Endodermal cell (in vitro differentiated cells): ENCODE results near the gene TRPM6. TPM values are rescaled to one million over a fixed set of nuclear protein-coding genes. Genes with fewer than 3 reads are reported as not detected.

Source experiments
- DNase-seq: peaks from one replicate; pipeline ENCODE4 v3.0.0-alpha.2; 2017
- H3K27ac ChIP-seq: 2 replicates; pipeline ENCODE4 v1.5.1; 2013; ENCODE audit warnings: mild to moderate bottlenecking, low read depth, low read length, moderate library complexity
- H3K27me3 ChIP-seq: 2 replicates; pipeline ENCODE4 v1.6.1; 2013; ENCODE audit warnings: mild to moderate bottlenecking, low read length, moderate library complexity; ENCODE audit not compliant: insufficient read depth, control insufficient read depth, poor library complexity, severe bottlenecking
- H3K36me3 ChIP-seq: 2 replicates; pipeline ENCODE4 v1.7.0; 2013; ENCODE audit warnings: mild to moderate bottlenecking, low read length, moderate library complexity; ENCODE audit not compliant: control insufficient read depth, insufficient read depth
- H3K4me1 ChIP-seq: one replicate; pipeline ENCODE4 v1.7.0; 2013; ENCODE audit warnings: low read length; ENCODE audit not compliant: control insufficient read depth, insufficient read depth
- H3K4me3 ChIP-seq: 2 replicates; pipeline ENCODE4 v1.5.1; 2013; ENCODE audit warnings: mild to moderate bottlenecking, low read length, moderate library complexity
- H3K9ac ChIP-seq: 2 replicates; pipeline ENCODE4 v1.6.1; 2013; ENCODE audit warnings: mild to moderate bottlenecking, low read length, moderate library complexity; ENCODE audit not compliant: poor library complexity, severe bottlenecking; ENCODE audit errors: extremely low read depth
- H3K9me3 ChIP-seq: 2 replicates; pipeline ENCODE4 v1.6.1; 2013; ENCODE audit warnings: mild to moderate bottlenecking, low read length, moderate library complexity; ENCODE audit not compliant: control insufficient read depth
- H3K27ac Mint-ChIP-seq: 2 replicates; pipeline ENCODE4 v1.8.0; 2020; ENCODE audit warnings: mixed read lengths
- H3K27me3 Mint-ChIP-seq: 2 replicates; pipeline ENCODE4 v1.8.0; 2021; ENCODE audit warnings: mild to moderate bottlenecking, mixed read lengths; ENCODE audit not compliant: insufficient read depth
- H3K36me3 Mint-ChIP-seq: 2 replicates; pipeline ENCODE4 v1.8.0; 2020; ENCODE audit warnings: low read depth, mixed read lengths
- H3K4me1 Mint-ChIP-seq: 2 replicates; pipeline ENCODE4 v1.8.0; 2020; ENCODE audit warnings: mixed read lengths
- H3K4me3 Mint-ChIP-seq: 2 replicates; pipeline ENCODE4 v1.8.0; 2020; ENCODE audit warnings: mild to moderate bottlenecking, moderate library complexity, mixed read lengths
- H3K9me3 Mint-ChIP-seq: 2 replicates; pipeline ENCODE4 v1.8.0; 2020; ENCODE audit warnings: mild to moderate bottlenecking, mixed read lengths
- WGBS, 2 experiments: methylation state at CpG; one replicate each; pipeline versions ENCODE4 v1.1.5 to v1.1.7; 2013; ENCODE audit warnings: missing lambda C conversion rate in 2 of 2, mixed read lengths in 1 of 2; ENCODE audit not compliant: insufficient coverage in 1 of 2, insufficient read length in 1 of 2; 5-methylcytosine and 5-hydroxymethylcytosine counted together
- total RNA-seq, 2 donors: library from RNA; stranded (reverse); fragmentation: NEBNext Ultra II Directional in 1 of 2; extraction: Animal tissue kit (Norgen Biotek cat#: 25700) in 1 of 2; gene quantifications; 2 replicates in 1 of 2; 3 replicates in 1 of 2; pipeline ENCODE4 v1.2.1, GENCODE V29; 2021
- TF ChIP-seq, protein P1 (sequence below): fragments of 200-600 bp; sonication (generic); conservative IDR thresholded peaks from 2 replicates; pipeline ENCODE4 v1.5.0; 2021; ENCODE audit warnings: antibody characterized with exemption, mild to moderate bottlenecking

The TRPM6 gene
- total RNA-seq, 2 donors from 2014 or later: 1.2 to 1.7 TPM

DNA sequence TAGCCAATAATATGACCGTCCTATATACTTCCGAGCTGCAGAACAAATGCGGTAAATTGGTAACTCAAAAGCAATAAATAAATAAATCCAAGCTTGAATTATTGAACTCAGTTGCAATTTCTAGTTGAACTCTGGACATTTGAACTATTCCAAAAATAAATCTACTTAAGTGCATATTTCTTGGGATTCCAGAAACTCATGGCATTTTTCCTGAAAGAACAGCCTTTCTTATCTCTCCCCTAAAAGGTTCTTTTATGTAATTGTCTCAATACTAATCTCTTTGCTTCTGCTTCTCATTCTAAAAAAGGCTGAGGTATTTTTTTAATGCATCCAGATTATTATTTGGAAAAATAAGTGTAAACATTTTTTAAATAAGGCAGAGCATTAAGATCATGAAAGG lies 131.7 kb downstream of the TRPM6 start:
- Histone ChIP-seq H3K36me3 (no peaks in the 10 kb centered on the region), H3K4me1 (no peaks in the 10 kb centered on the region), H3K4me3 (no peak overlapping the region), H3K9me3 (no peaks in the 10 kb centered on the region), H3K27me3 (no peaks in the 10 kb centered on the region), H3K27ac (no peak overlapping the region), H3K9ac (no peak overlapping the region)
- Mint-ChIP-seq H3K4me3 (no peak overlapping the region), H3K9me3 (no peaks in the 10 kb centered on the region), H3K36me3 (no peaks in the 10 kb centered on the region), H3K27me3 (no peaks in the 10 kb centered on the region), H3K4me1 (no peaks in the 10 kb centered on the region), H3K27ac (no peak overlapping the region)
- DNase-seq: no peak
- WGBS, 2 experiments: 96 to 100% methylated on average over 3 of the region's 3 CpGs
- TF ChIP-seq, protein P1, sequence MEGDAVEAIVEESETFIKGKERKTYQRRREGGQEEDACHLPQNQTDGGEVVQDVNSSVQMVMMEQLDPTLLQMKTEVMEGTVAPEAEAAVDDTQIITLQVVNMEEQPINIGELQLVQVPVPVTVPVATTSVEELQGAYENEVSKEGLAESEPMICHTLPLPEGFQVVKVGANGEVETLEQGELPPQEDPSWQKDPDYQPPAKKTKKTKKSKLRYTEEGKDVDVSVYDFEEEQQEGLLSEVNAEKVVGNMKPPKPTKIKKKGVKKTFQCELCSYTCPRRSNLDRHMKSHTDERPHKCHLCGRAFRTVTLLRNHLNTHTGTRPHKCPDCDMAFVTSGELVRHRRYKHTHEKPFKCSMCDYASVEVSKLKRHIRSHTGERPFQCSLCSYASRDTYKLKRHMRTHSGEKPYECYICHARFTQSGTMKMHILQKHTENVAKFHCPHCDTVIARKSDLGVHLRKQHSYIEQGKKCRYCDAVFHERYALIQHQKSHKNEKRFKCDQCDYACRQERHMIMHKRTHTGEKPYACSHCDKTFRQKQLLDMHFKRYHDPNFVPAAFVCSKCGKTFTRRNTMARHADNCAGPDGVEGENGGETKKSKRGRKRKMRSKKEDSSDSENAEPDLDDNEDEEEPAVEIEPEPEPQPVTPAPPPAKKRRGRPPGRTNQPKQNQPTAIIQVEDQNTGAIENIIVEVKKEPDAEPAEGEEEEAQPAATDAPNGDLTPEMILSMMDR: no peak

DNA sequence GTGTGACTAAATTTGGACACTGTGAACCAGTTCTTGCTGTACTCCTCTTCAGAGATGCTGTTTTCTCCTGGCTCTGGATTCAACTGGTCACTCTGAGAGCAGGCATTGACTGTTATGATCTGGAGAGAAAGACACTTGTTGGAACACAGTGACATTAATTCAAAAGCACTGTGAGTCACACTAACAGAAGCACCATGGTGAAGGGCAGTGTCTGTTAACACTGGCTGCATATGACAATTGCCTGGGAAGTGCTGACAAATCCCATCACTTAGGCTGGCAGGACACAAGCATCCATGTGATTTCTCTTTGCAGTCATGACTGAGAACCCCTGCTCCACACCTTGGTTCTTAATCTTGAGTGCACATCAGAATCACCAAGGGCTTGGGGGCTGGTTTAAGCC lies 132.4 kb downstream of the TRPM6 start:
- Histone ChIP-seq H3K4me3 (no peak overlapping the region), H3K9me3 (no peaks in the 10 kb centered on the region), H3K4me1 (no peaks in the 10 kb centered on the region), H3K9ac (no peak overlapping the region), H3K36me3 (no peaks in the 10 kb centered on the region), H3K27me3 (no peaks in the 10 kb centered on the region), H3K27ac (no peak overlapping the region)
- H3K27me3 Mint-ChIP-seq: no peaks in the 10 kb centered on the region
- H3K4me1 Mint-ChIP-seq: no peaks in the 10 kb centered on the region
- TF ChIP-seq, protein P1: no peak
- no peak overlapping the region for H3K4me3 Mint-ChIP-seq
- no peaks in the 10 kb centered on the region for H3K9me3 Mint-ChIP-seq
- H3K36me3 Mint-ChIP-seq: no peaks in the 10 kb centered on the region
- DNase-seq: no peak
- no peak overlapping the region for H3K27ac Mint-ChIP-seq

DNA sequence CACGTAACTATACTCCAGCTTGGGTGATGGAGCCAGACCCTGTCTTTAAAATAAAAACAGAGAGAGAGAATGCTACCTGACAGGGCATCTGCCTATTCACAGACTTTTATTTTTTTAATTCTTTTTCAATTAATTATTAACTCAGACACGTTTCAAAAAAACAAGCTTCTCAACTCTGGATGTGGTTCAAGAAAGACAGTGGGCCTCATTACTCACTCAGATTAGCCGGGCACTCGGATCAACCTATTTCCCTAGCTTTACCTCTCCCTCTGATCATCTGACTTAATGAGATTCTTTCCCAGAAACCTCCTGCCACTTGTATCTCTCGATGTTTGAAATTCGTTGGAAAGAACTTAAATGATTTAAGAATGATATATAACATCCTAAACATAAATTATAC lies 134.1 kb downstream of the TRPM6 start:
- Mint-ChIP-seq H3K4me1 (no peaks in the 10 kb centered on the region), H3K27me3 (no peaks in the 10 kb centered on the region), H3K36me3 (no peaks in the 10 kb centered on the region), H3K9me3 (no peaks in the 10 kb centered on the region), H3K27ac (no peak overlapping the region), H3K4me3 (no peak overlapping the region)
- Histone ChIP-seq H3K4me3 (no peak overlapping the region), H3K36me3 (no peaks in the 10 kb centered on the region), H3K27ac (no peak overlapping the region), H3K4me1 (no peaks in the 10 kb centered on the region), H3K27me3 (no peaks in the 10 kb centered on the region), H3K9ac (no peak overlapping the region), H3K9me3 (no peaks in the 10 kb centered on the region)
- TF ChIP-seq, protein P1: no peak
- WGBS, 2 experiments: 80 to 87% methylated on average over 2 to 4 of the region's 6 CpGs
- DNase-seq: no peak
